Nucleus accumbens (tissue), 56 donors: ENCODE measurements around the gene ACYP2.
"Not testable (repeated sequence)": the region's sequence is repeated elsewhere in the genome, so short reads cannot be mapped to it uniquely, and the experiment has no call there.

Experiments
- DNase-seq, 56 donors: peaks; one replicate each; lab custom pipeline; 2025; lab: John Stamatoyannopoulos, UW

The ACYP2 gene

GRCh38 chr2:54096141-54096540 is 19.3 kb upstream of the ACYP2 start:
- DNase-seq: not testable (repeated sequence)

- DNase-seq: no peak
Measured at GRCh38 chr2:54097124-54097523, 18.3 kb upstream of the ACYP2 start.

GRCh38 chr2:54099370-54099769 is 16.0 kb upstream of the ACYP2 start:
- no peak for DNase-seq

GRCh38 chr2:54099829-54100585 is 15.4 kb upstream of the ACYP2 start:
- no peak for DNase-seq

- DNase-seq: no peak
Measured at GRCh38 chr2:54100772-54101171, 14.6 kb upstream of the ACYP2 start.

GRCh38 chr2:54103454-54104314 is 11.7 kb upstream of the ACYP2 start:
- DNase-seq: no peak

GRCh38 chr2:54106631-54107454 is 8.6 kb upstream of the ACYP2 start:
- DNase-seq: peak in 25 of 56 donors; percentile 2 to 73 (median 34)

- no peak for DNase-seq
Measured at GRCh38 chr2:54107455-54107764, 8.0 kb upstream of the ACYP2 start.

- DNase-seq: peak in 7 of 56 donors; percentile 11 to 43 (median 22)
Measured at GRCh38 chr2:54107903-54108615, 7.4 kb upstream of the ACYP2 start.

- DNase-seq: no peak
Measured at GRCh38 chr2:54109848-54110247, 5.6 kb upstream of the ACYP2 start.

GRCh38 chr2:54114479-54114878 is 936 bp upstream of the ACYP2 start:
- not testable (repeated sequence) for DNase-seq

- DNase-seq: no peak
Measured at GRCh38 chr2:54114936-54115283, 505 bp upstream of the ACYP2 start.

- not testable (repeated sequence) for DNase-seq
Measured at GRCh38 chr2:54116598-54116997, 1.2 kb downstream of the ACYP2 start.

- DNase-seq: no peak
Measured at GRCh38 chr2:54120950-54121349, 5.5 kb downstream of the ACYP2 start.

- peak in 3 of 56 donors; percentile 11 to 24 (median 19) for DNase-seq
Measured at GRCh38 chr2:54122171-54122935, 6.9 kb downstream of the ACYP2 start.

- DNase-seq: peak in 9 of 56 donors; percentile 4 to 26 (median 15)
Measured at GRCh38 chr2:54122939-54123338, 7.5 kb downstream of the ACYP2 start.

GRCh38 chr2:54127174-54127573 is 11.8 kb downstream of the ACYP2 start:
- not testable (repeated sequence) for DNase-seq

- no peak for DNase-seq
Measured at GRCh38 chr2:54133056-54133455, 17.6 kb downstream of the ACYP2 start.

GRCh38 chr2:54139210-54139609 is 23.8 kb downstream of the ACYP2 start:
- no peak for DNase-seq

- no peak for DNase-seq
Measured at GRCh38 chr2:54143780-54144179, 28.4 kb downstream of the ACYP2 start.
